K562 (cell line): ENCODE results near the gene TLE4. TPM values are rescaled to one million over a fixed set of nuclear protein-coding genes. Genes with fewer than 3 reads are reported as not detected.

ENCODE experiments used
- ATAC-seq: fragments of 200-7000 bp; cut with Tn5 transposase; 3 replicates; pipeline ENCODE4 v1.9.1; 2020; ENCODE audit warnings: moderate library complexity
- BruUV-seq: library from RNA; stranded (reverse); fragments of 400-500 nt; replicated peaks from 2 replicates; lab custom pipeline; 2021; lab: Mats Ljungman, UMichigan
- CTCF ChIA-PET: fragments of 300-600 bp; formaldehyde crosslinking; extraction: SDS; loops from one replicate; lab custom pipeline; 2021; ENCODE audit warnings: low intra/inter-chr PET ratio; lab: Yijun Ruan, JAX
- POLR2A ChIA-PET: fragments of 300-600, 350-650 bp; sonication (Branson Sonifier 250); formaldehyde crosslinking; extraction: SDS; loops from one replicate; lab custom pipeline; 2021; ENCODE audit warnings: antibody characterized with exemption, inconsistent platforms; lab: Yijun Ruan, JAX
- DNase-seq, 4 experiments: peaks; one replicate each; pipeline versions ENCODE4 v3.0.0 to v3.0.0-alpha.2; 2011 to 2018; ENCODE audit warnings: low spot score in 3 of 4, mixed read lengths in 3 of 4; ENCODE audit errors: extremely low read depth in 1 of 4
- FAIRE-seq: peaks from 2 replicates; lab custom pipeline; 2011; peaks lifted over from hg19 to GRCh38; lab: Jason Lieb, UNC
- H2AFZ ChIP-seq: 2 replicates; pipeline ENCODE4 v1.6.0; 2011; ENCODE audit warnings: low read depth, low read length, control low read depth, inconsistent platforms
- H3K27ac ChIP-seq: fragments of 200-600 bp; 3 replicates; pipeline ENCODE4 v1.8.0; 2011; ENCODE audit warnings: low read depth, mild to moderate bottlenecking, control low read depth, inconsistent platforms, low read length, moderate library complexity, mixed read lengths; ENCODE audit errors: extremely low read depth
- H3K27me3 ChIP-seq, 2 experiments: fragments of 300-600 bp in 1 of 2; 2 replicates in 1 of 2; 3 replicates in 1 of 2; pipeline versions ENCODE4 v1.6.0 to v1.8.0; 2011; ENCODE audit warnings: inconsistent platforms in 2 of 2, low read length in 2 of 2, mild to moderate bottlenecking in 1 of 2, mixed read lengths in 1 of 2, moderate library complexity in 1 of 2; ENCODE audit not compliant: control insufficient read depth in 2 of 2, insufficient read depth in 2 of 2
- H3K36me3 ChIP-seq: fragments of 300-600 bp; 3 replicates; pipeline ENCODE4 v1.8.0; 2011; ENCODE audit warnings: mild to moderate bottlenecking, low read length, inconsistent platforms; ENCODE audit not compliant: control insufficient read depth, insufficient read depth
- H3K4me1 ChIP-seq, 2 experiments: fragments of 200-600 bp in 1 of 2; replicated peaks in 1 of 2; 2 replicates in 1 of 2; 3 replicates in 1 of 2; pipeline versions ENCODE4 v1.5.1 to v1.8.0; 2011; ENCODE audit warnings: inconsistent platforms in 2 of 2, low read length in 2 of 2, mild to moderate bottlenecking in 1 of 2, mixed read lengths in 1 of 2, moderate library complexity in 1 of 2; ENCODE audit not compliant: control insufficient read depth in 2 of 2, insufficient read depth in 2 of 2
- H3K4me2 ChIP-seq: 2 replicates; pipeline ENCODE4 v1.6.1; 2011; ENCODE audit warnings: low read length, control low read depth, inconsistent platforms, mixed read lengths; ENCODE audit not compliant: insufficient read depth
- H3K4me3 ChIP-seq: fragments of 200-600 bp; sonication (generic), shearing (Covaris generic); 2 replicates; pipeline ENCODE4 v1.5.1; 2016; ENCODE audit warnings: control low read depth, inconsistent platforms
- H3K79me2 ChIP-seq: fragments of 200-600 bp; 3 replicates; pipeline ENCODE4 v1.8.0; 2011; ENCODE audit warnings: low read length, inconsistent platforms; ENCODE audit not compliant: control insufficient read depth, insufficient read depth
- H3K9ac ChIP-seq, 2 experiments: 2 replicates each; pipeline versions ENCODE4 v1.6.0 to v1.6.1; 2011; ENCODE audit warnings: low read depth in 2 of 2, low read length in 2 of 2, control low read depth in 1 of 2, inconsistent platforms in 1 of 2, mild to moderate bottlenecking in 1 of 2, mixed read lengths in 1 of 2; ENCODE audit not compliant: insufficient read depth in 1 of 2
- H3K9me1 ChIP-seq: one replicate; pipeline ENCODE4 v1.6.0; 2011; ENCODE audit warnings: inconsistent platforms, mild to moderate bottlenecking, low read length, moderate library complexity; ENCODE audit not compliant: control insufficient read depth, insufficient read depth
- H3K9me3 ChIP-seq: replicated peaks from 2 replicates; pipeline ENCODE4 v1.5.1; 2011; ENCODE audit warnings: low read depth, low read length, inconsistent platforms; ENCODE audit not compliant: control insufficient read depth, insufficient read depth
- H4K20me1 ChIP-seq: replicated peaks from 2 replicates; pipeline ENCODE4 v1.6.1; 2011; ENCODE audit warnings: low read length, inconsistent platforms, mixed read lengths; ENCODE audit not compliant: control insufficient read depth, insufficient read depth
- ADNP ChIP-seq: fragments of 200-800 bp; sonication (Bioruptor generic); IDR thresholded peaks from 2 replicates; pipeline ENCODE4 v1.6.1; 2016; ENCODE audit warnings: missing genetic modification characterization, missing compliant biosample characterization
- CTBP1 ChIP-seq: fragments of 450-650 bp; IDR thresholded peaks from 2 replicates; pipeline ENCODE4 v1.6.1; 2016; ENCODE audit warnings: borderline replicate concordance
- HDAC8 ChIP-seq: fragments of 450-650 bp; IDR thresholded peaks from 2 replicates; pipeline ENCODE4 v1.6.1; 2016; ENCODE audit warnings: mild to moderate bottlenecking, missing genetic modification characterization, moderate library complexity, missing compliant biosample characterization
- IRF1 ChIP-seq: sonication (generic); formaldehyde crosslinking; IDR thresholded peaks from 2 replicates; pipeline ENCODE4 v1.8.0; 2022; ENCODE audit warnings: missing genetic modification reagents, mild to moderate bottlenecking, borderline replicate concordance
- MAFF ChIP-seq: IDR thresholded peaks from 2 replicates; pipeline ENCODE4 v1.6.1; 2012; ENCODE audit warnings: low read length, improper control_type of control experiment
- PCBP1 ChIP-seq: fragments of 200-400 bp; formaldehyde crosslinking; IDR thresholded peaks from 2 replicates; pipeline ENCODE4 v1.6.1; 2018; ENCODE audit warnings: mild to moderate bottlenecking, low read depth, low read length; ENCODE audit not compliant: poor library complexity, severe bottlenecking
- PKNOX1 ChIP-seq: fragments of 450-650 bp; IDR thresholded peaks from 2 replicates; pipeline ENCODE4 v1.6.1; 2016
- XRCC3 ChIP-seq: fragments of 450-650 bp; IDR thresholded peaks from 2 replicates; pipeline ENCODE4 v1.6.1; 2017; ENCODE audit warnings: mild to moderate bottlenecking, moderate library complexity
- ZNF518B ChIP-seq: fragments of 250-450 bp; sonication (Bioruptor Pico); IDR thresholded peaks from 2 replicates; pipeline ENCODE4 v1.5.0; 2021; ENCODE audit warnings: mild to moderate bottlenecking, moderate library complexity
- in situ Hi-C: fragments of 300-500 bp; cut with MboI; formaldehyde crosslinking; loops from 4 replicates; pipeline ENCODE4 v1.15.0; 2018; ENCODE audit warnings: inconsistent platforms, mixed read lengths
- intact Hi-C: fragments of 100-400 bp; cut with micrococcal nuclease; formaldehyde crosslinking; loops from 2 replicates; pipeline ENCODE4 v1.14.2; 2022
- polyA plus RNA-seq, 8 experiments: library from polyadenylated mRNA; depleted of rRNA in 4 of 8; stranded (reverse) in 5 of 8; unstranded in 3 of 8; fragments of >200 nt; fragmentation: Nextera tagmentation in 2 of 8; fragmentation: Illumina TruSeq in 1 of 8; extraction: Ambion mirVana in 2 of 8; extraction: Trizol in 1 of 8; gene quantifications; 2 replicates each; pipeline versions ENCODE4 v1.2.1 to v1.2.3, GENCODE V29; 2011 to 2014; ENCODE audit warnings: inconsistent platforms in 1 of 8, missing spikeins in 1 of 8
- total RNA-seq, 7 experiments: library from RNA; depleted of rRNA in 6 of 7; stranded (reverse); fragments of >200 nt in 6 of 7; fragmentation: Illumina TruSeq in 2 of 7; extraction: Trizol in 2 of 7; gene quantifications; 2 replicates each; pipeline versions ENCODE4 v1.2.1 to v1.2.3, GENCODE V29; 2011 to 2021; ENCODE audit warnings: low replicate concordance in 1 of 7

The TLE4 gene
- total and polyA plus RNA-seq, 9 of the 15 experiments (the other 6 are each of a cell fraction or from before 2014, with no cell fraction given): 1.1 to 8.8 (median 5.7) TPM

GRCh38 chr9:79674052-79674777, 102.5 kb downstream of the TLE4 start (continued):
- TF ChIP-seq IRF1: no peak
- TF ChIP-seq ZNF518B: no peak
- peak; percentile 39; the same call in 1 of the 2 replicates for TF ChIP-seq MAFF
- TF ChIP-seq, all 486 proteins: peak for 14

GRCh38 chr9:79681576-79681975, 109.8 kb downstream of the TLE4 start:
- Histone ChIP-seq H2AFZ (no peak overlapping the region), H3K9ac (no peak overlapping the region), H3K9me3 (no peaks in the 10 kb centered on the region), H3K9me1 (no peaks in the 10 kb centered on the region), H3K27ac (no peak overlapping the region), H3K4me1 (no peaks in the 10 kb centered on the region), H4K20me1 (no peaks in the 10 kb centered on the region), H3K4me2 (no peak overlapping the region), H3K27me3 (no peaks in the 10 kb centered on the region), H3K79me2 (no peaks in the 10 kb centered on the region), H3K36me3 (no peaks in the 10 kb centered on the region), H3K4me3 (no peak overlapping the region)
- intact Hi-C loops (no loop called here), in situ Hi-C loops (no loop called here)
- DNase-seq (no peak), ATAC-seq (no peak), FAIRE-seq (no peak)
- POLR2A ChIA-PET: no interaction called here
- CTCF ChIA-PET: no interaction called here
- no TSS peak for BruUV-seq
- TF ChIP-seq PCBP1 (no peak), PKNOX1 (no peak), XRCC3 (no peak), CTBP1 (no peak), HDAC8 (tag) (no peak), ADNP (no peak)
